ENCODE results near the gene SKAP1. TPM values are rescaled to one million over a fixed set of nuclear protein-coding genes. Genes with fewer than 3 reads are reported as not detected.
"Not testable (repeated sequence)": the region's sequence is repeated elsewhere in the genome, so short reads cannot be mapped to it uniquely, and the experiment has no call there.

The SKAP1 gene
- polyA plus RNA-seq, 3 donors = 0.77 to 1.4 TPM; not detected in 1

GRCh38 chr17:48384164-48384563 is 45.9 kb downstream of the SKAP1 start:
- no peak overlapping the region for H3K27ac ChIP-seq (ENCODE audit: low read depth, low read length)
- 82 to 88% (median 84%) methylated on average over 3 of the region's 3 CpGs for WGBS, 3 donors

GRCh38 chr17:48382989-48383388 is 47.0 kb downstream of the SKAP1 start:
- WGBS, 3 donors = 46 to 92% (median 90%) methylated on average over 3 of the region's 3 CpGs

GRCh38 chr17:48378708-48379392 is 51.2 kb downstream of the SKAP1 start:
- WGBS, 3 donors = 53 to 81% (median 78%) methylated on average over 3 of the region's 3 CpGs
- H3K27ac ChIP-seq (ENCODE audit: low read depth, low read length) = no peak overlapping the region

More at GRCh38 chr17:48382989-48383388, 47.0 kb downstream of the SKAP1 start:
- no peak overlapping the region for H3K27ac ChIP-seq (ENCODE audit: low read depth, low read length)

GRCh38 chr17:48378238-48378637 is 51.8 kb downstream of the SKAP1 start:
- WGBS, 3 donors = 62 to 84% (median 81%) methylated on average over 3 of the region's 3 CpGs
- no peak overlapping the region for H3K27ac ChIP-seq (ENCODE audit: low read depth, low read length)

- 75 to 89% (median 85%) methylated on average over 6 of the region's 6 CpGs for WGBS, 3 donors
- no peak overlapping the region for H3K27ac ChIP-seq (ENCODE audit: low read depth, low read length)
Observed at GRCh38 chr17:48376682-48377325, 53.2 kb downstream of the SKAP1 start.

GRCh38 chr17:48375356-48375755 is 54.7 kb downstream of the SKAP1 start:
- 59 to 65% (median 63%) methylated on average over 1 of the region's 1 CpG for WGBS, 3 donors
- no peak overlapping the region for H3K27ac ChIP-seq (ENCODE audit: low read depth, low read length)

- WGBS, 3 donors = 53 to 82% (median 76%) methylated on average over 1 of the region's 1 CpG
Observed at GRCh38 chr17:48374650-48375230, 55.3 kb downstream of the SKAP1 start.

GRCh38 chr17:48373883-48374282 is 56.1 kb downstream of the SKAP1 start:
- H3K27ac ChIP-seq (ENCODE audit: low read depth, low read length) = no peak overlapping the region
- WGBS, 3 donors = 87 to 92% (median 91%) methylated on average over 3 of the region's 3 CpGs

More at GRCh38 chr17:48374650-48375230, 55.3 kb downstream of the SKAP1 start:
- H3K27ac ChIP-seq (ENCODE audit: low read depth, low read length) = no peak overlapping the region

GRCh38 chr17:48373130-48373830 is 56.7 kb downstream of the SKAP1 start:
- H3K27ac ChIP-seq (ENCODE audit: low read depth, low read length) = no peak overlapping the region
- WGBS, 3 donors = 53 to 62% (median 53%) methylated on average over 2 of the region's 2 CpGs

- H3K27ac ChIP-seq (ENCODE audit: low read depth, low read length) = not testable (repeated sequence)
- 90 to 96% (median 95%) methylated on average over 6 of the region's 6 CpGs for WGBS, 3 donors
Observed at GRCh38 chr17:48368967-48369366, 61.0 kb downstream of the SKAP1 start.

- H3K27ac ChIP-seq (ENCODE audit: low read depth, low read length) = no peak overlapping the region
- 66 to 79% (median 76%) methylated on average over 3 of the region's 3 CpGs for WGBS, 3 donors
Observed at GRCh38 chr17:48368352-48368908, 61.6 kb downstream of the SKAP1 start.

- WGBS, 3 donors = 43 to 69% (median 54%) methylated on average over 1 of the region's 1 CpG
- no peak overlapping the region for H3K27ac ChIP-seq (ENCODE audit: low read depth, low read length)
Observed at GRCh38 chr17:48363161-48363560, 66.9 kb downstream of the SKAP1 start.

- WGBS, 3 donors = 68 to 86% (median 78%) methylated on average over 11 of the region's 11 CpGs
- not testable (repeated sequence) for H3K27ac ChIP-seq (ENCODE audit: low read depth, low read length)
Observed at GRCh38 chr17:48360861-48361633, 69.0 kb downstream of the SKAP1 start.

- WGBS, 3 donors = 56 to 74% (median 60%) methylated on average over 1 of the region's 1 CpG
- no peak overlapping the region for H3K27ac ChIP-seq (ENCODE audit: low read depth, low read length)
Observed at GRCh38 chr17:48357779-48358602, 72.0 kb downstream of the SKAP1 start.

GRCh38 chr17:48356866-48357265 is 73.1 kb downstream of the SKAP1 start:
- 64 to 94% (median 92%) methylated on average over 2 of the region's 2 CpGs for WGBS, 3 donors
- no peak overlapping the region for H3K27ac ChIP-seq (ENCODE audit: low read depth, low read length)

- H3K27ac ChIP-seq (ENCODE audit: low read depth, low read length) = no peak overlapping the region
Observed at GRCh38 chr17:48352630-48353029, 77.4 kb downstream of the SKAP1 start.

- H3K27ac ChIP-seq (ENCODE audit: low read depth, low read length) = no peak overlapping the region
Observed at GRCh38 chr17:48351911-48352332, 78.1 kb downstream of the SKAP1 start.

All from adipose tissue (tissue), 3 donors.